ENCODE measurements around the gene POU2F2. TPM values are rescaled to one million over a fixed set of nuclear protein-coding genes. Genes with fewer than 3 reads are reported as not detected.
A peak's percentile ranks its signal among the peaks of the same experiment; 100 is the strongest.

POU2F2 gene
- total RNA-seq, 1 donor from 2014 or later, result 0.65 TPM

DNA sequence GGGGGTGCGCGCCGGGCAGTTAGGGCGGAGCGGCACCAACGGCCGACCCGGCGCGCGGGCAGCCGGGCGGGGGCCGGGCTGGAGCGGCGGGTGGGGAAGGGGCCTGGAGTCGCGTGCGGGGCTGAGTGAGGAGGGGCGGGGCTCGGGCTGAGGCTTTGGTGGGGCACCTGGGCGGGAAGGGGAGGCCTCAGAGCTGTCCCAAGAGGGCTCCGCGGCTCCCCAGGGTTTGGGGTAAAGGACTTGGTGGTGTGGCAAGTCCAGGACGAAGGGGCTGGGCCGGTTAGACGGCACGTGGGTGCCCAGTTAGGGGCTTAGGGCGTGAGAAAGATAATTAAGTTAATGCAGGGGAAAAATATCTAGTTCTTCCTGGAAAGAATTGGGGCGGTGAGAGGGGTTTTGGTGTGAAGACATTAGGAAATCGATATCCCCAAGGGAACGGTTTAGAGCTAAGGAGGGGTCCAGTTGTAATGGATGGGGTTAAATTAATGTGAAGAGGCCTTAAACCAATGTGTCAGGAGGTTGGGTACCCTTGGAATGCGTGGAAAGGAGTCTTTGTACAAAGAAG lies 55.8 kb downstream of the POU2F2 start:
- Mint-ChIP-seq H3K36me3 (peaks cover 10% of the 10 kb centered on the region), H3K9me3 (no peaks in the 10 kb centered on the region), H3K4me3 (peak overlapping the region; percentile 89), H3K27ac (peak overlapping the region; percentile 97), H3K27me3 (ENCODE audit: low read depth) (peaks cover under 1% of the 10 kb centered on the region), H3K4me1 (peaks cover 33% of the 10 kb centered on the region)
- TF ChIP-seq, protein P1, sequence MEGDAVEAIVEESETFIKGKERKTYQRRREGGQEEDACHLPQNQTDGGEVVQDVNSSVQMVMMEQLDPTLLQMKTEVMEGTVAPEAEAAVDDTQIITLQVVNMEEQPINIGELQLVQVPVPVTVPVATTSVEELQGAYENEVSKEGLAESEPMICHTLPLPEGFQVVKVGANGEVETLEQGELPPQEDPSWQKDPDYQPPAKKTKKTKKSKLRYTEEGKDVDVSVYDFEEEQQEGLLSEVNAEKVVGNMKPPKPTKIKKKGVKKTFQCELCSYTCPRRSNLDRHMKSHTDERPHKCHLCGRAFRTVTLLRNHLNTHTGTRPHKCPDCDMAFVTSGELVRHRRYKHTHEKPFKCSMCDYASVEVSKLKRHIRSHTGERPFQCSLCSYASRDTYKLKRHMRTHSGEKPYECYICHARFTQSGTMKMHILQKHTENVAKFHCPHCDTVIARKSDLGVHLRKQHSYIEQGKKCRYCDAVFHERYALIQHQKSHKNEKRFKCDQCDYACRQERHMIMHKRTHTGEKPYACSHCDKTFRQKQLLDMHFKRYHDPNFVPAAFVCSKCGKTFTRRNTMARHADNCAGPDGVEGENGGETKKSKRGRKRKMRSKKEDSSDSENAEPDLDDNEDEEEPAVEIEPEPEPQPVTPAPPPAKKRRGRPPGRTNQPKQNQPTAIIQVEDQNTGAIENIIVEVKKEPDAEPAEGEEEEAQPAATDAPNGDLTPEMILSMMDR (IDR thresholded peaks at IDR 0.05; ENCODE audit: unreplicated experiment), result no peak
- DNase-seq (ENCODE audit: low spot score in 2 of 2, unreplicated experiment in 2 of 2), result peak in 1 of 2 experiments; percentile 43

DNA sequence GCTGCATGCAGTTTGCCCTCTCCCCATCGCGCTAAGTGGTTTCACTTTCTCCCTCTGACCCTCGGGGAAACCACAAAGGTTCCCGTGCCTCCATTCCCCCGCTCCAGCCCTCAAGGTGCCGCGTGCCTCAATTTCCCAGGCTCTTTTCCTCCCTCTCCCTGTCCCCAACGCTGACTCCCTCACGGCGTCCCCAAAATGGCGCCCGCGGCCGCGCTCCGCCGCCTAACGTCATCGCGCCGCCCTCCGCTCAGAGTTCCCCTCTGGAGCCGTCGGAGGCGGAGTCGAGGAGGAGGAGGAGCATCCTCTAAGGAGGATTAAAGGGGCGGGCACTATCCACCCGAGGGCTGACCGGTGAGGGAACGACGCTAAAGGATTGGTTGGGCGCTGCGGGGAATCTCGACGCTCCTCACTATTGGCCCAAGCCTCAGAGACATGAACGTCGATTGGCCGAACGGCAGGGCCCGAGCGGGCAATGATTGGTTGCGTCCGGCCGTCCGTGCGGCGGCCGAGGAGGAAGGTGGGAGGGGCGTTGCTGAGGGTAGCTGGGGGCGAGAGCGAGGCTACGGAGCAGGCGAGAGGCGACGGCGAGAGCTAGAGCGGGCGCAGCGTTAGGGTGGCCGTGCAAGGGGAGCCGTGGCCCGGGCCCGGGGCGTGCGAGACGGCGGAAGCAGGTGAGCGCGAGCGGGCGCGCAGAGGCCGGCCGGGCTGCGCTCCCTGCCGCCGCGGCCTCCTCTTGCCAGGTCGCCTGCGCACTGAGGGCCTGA lies 56.4 kb downstream of the POU2F2 start, which contains the start of gene ZNF574:
TSS of gene ZNF574 (plus strand) at position 551 of the 764 bp plus-strand sequence. CDS start 2,441 bp downstream, outside the sequence.
- Mint-ChIP-seq H3K4me1 (peaks cover 33% of the 10 kb centered on the region), H3K36me3 (peaks cover 7% of the 10 kb centered on the region), H3K4me3 (peak within 1 kb of the TSS; percentile 92), H3K27ac (peak within 1 kb of the TSS; percentile 100), H3K9me3 (no peaks in the 10 kb centered on the region), H3K27me3 (ENCODE audit: low read depth) (peaks cover 6% of the 10 kb centered on the region)
- TF ChIP-seq, protein P1 (IDR thresholded peaks at IDR 0.05; ENCODE audit: unreplicated experiment), result no peak
- DNase-seq (ENCODE audit: low spot score in 2 of 2, unreplicated experiment in 2 of 2), result peak; percentile 96 to 97

DNA sequence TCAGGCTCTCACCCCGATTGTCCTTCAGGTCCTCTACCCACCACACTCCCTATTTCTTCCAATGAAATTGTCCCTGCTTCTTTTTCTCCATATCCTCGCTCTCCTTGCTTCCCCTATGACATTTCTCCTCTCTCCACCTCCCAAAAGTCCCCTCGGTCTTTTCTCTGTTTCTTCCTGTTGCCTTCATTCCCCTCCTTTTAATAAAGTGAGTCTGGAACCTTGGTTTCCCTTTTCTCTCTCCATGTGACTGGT lies 57.0 kb downstream of the POU2F2 start:
- TF ChIP-seq, protein P1 (IDR thresholded peaks at IDR 0.05; ENCODE audit: unreplicated experiment), result no peak

DNA sequence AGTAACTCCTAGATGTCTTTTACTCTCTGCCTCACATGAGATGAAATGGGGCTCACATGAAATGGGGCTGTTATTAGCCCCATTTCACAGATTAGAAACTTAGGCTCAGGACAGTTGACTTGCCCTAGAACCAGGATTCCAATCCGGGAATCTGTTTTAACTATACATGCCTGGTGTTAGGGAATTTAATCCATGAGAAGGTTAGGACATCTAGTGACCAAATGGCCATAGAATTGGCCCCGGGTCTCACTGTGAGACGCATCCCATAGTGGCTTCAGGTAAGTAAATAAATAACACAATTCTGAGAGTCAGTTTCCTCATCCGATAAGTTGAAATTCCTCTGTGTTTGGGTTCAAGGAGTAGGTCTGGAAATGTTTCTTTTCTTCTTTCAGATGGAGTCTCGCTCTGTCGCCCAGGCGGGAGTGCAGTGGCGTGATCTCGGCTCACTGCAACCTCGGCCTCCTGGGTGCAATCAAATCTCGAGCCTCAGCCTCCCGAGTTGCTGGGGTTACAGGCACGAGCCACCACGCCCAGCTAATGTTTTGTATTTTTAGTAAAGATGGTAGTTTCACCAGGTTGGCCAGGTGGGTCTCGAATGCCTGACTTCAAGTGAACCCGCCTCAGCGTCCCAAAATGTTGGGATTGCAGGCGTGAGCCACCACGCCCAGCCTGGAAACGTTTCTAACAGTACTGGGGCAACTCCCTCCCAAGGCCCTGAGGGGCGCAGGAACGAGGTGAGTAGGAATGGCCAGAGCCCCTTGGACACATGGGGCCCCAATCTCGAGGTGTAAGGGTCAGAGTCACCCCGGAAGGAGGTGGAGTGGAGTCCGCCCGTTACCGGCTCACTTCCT lies 57.5 kb downstream of the POU2F2 start:
- DNase-seq (ENCODE audit: low spot score in 2 of 2, unreplicated experiment in 2 of 2), result no peak
- Mint-ChIP-seq H3K27me3 (ENCODE audit: low read depth) (peaks cover 11% of the 10 kb centered on the region), H3K9me3 (no peaks in the 10 kb centered on the region), H3K4me1 (peaks cover 39% of the 10 kb centered on the region), H3K27ac (peak overlapping the region; percentile 100), H3K4me3 (peak overlapping the region; percentile 92), H3K36me3 (peaks cover 7% of the 10 kb centered on the region)
- TF ChIP-seq, protein P1 (IDR thresholded peaks at IDR 0.05; ENCODE audit: unreplicated experiment), result no peak

More for the DNA sequence above, 57.0 kb downstream of the POU2F2 start:
- Mint-ChIP-seq H3K4me3 (peak overlapping the region; percentile 92), H3K27me3 (ENCODE audit: low read depth) (peaks cover 11% of the 10 kb centered on the region), H3K9me3 (no peaks in the 10 kb centered on the region), H3K27ac (peak overlapping the region; percentile 100), H3K36me3 (peaks cover 7% of the 10 kb centered on the region), H3K4me1 (peaks cover 37% of the 10 kb centered on the region)
- no peak for DNase-seq (ENCODE audit: low spot score in 2 of 2, unreplicated experiment in 2 of 2)

DNA sequence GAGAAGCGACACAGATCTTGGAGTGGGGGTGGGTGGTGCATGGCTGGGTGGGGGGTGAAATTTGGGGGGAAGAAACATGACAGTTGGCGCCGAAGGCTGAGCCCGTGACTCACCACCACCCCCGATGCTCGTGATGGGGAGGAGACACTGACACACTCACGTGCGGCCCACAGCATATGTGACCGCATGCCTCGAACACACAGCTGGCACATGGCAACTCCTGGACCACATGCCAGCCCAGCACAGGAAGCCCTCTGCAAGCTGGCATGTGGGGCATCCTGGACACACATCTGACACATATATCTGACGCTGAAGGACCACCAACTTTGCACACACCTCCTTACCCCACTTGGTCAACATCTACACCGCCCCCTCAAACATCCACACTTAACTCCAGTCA lies 61.0 kb downstream of the POU2F2 start:
- TF ChIP-seq, protein P1 (IDR thresholded peaks at IDR 0.05; ENCODE audit: unreplicated experiment), result no peak
- DNase-seq (ENCODE audit: low spot score in 2 of 2, unreplicated experiment in 2 of 2), result no peak
- Mint-ChIP-seq H3K27me3 (ENCODE audit: low read depth) (peaks cover 11% of the 10 kb centered on the region), H3K36me3 (no peaks in the 10 kb centered on the region), H3K27ac (no peak overlapping the region), H3K4me3 (no peak overlapping the region), H3K4me1 (peaks cover 18% of the 10 kb centered on the region), H3K9me3 (no peaks in the 10 kb centered on the region)

All from mesothelial cell of epicardium (in vitro differentiated cells).